Activated CD4-positive, alpha-beta T cell treated with anti-CD3 and anti-CD28 coated beads for 36 hours (primary cell): ENCODE measurements around the gene TMEM139. TPM values are rescaled to one million over a fixed set of nuclear protein-coding genes. Genes with fewer than 3 reads are reported as not detected.

Experiments used
- ATAC-seq: fragments of 200-7000 bp; cut with Tn5 transposase; one replicate; pipeline ENCODE4 v1.10.0; 2021; ENCODE audit warnings: mild to moderate bottlenecking, moderate library complexity
- CTCF ChIA-PET: fragments of 350-600 bp; sonication (Branson Sonifier 250); formaldehyde crosslinking; loops from one replicate; lab custom pipeline; 2021; ENCODE audit warnings: antibody characterized with exemption; lab: Charles Lee
- POLR2A ChIA-PET: fragments of 350-600 bp; sonication (Branson Sonifier 250); formaldehyde crosslinking; loops from one replicate; lab custom pipeline; 2021; ENCODE audit warnings: antibody characterized with exemption, inconsistent platforms; lab: Charles Lee
- DNase-seq: peaks from one replicate; pipeline ENCODE4 v3.0.0-alpha.2; 2020
- H3K27ac Mint-ChIP-seq: one replicate; pipeline ENCODE4 v1.8.0; 2021; ENCODE audit warnings: mixed read lengths
- H3K27me3 Mint-ChIP-seq: one replicate; pipeline ENCODE4 v1.8.0; 2021; ENCODE audit warnings: mixed read lengths
- H3K36me3 Mint-ChIP-seq: one replicate; pipeline ENCODE4 v1.8.0; 2021; ENCODE audit warnings: low read depth, mixed read lengths
- H3K4me1 Mint-ChIP-seq: one replicate; pipeline ENCODE4 v1.8.0; 2021; ENCODE audit warnings: mixed read lengths
- H3K4me3 Mint-ChIP-seq: one replicate; pipeline ENCODE4 v1.8.0; 2021; ENCODE audit warnings: mild to moderate bottlenecking, moderate library complexity, mixed read lengths
- H3K9me3 Mint-ChIP-seq: one replicate; pipeline ENCODE4 v1.8.0; 2021; ENCODE audit warnings: low read depth, mixed read lengths
- intact Hi-C, 2 experiments: fragments of 100-400 bp; cut with DNase I in 1 of 2; cut with micrococcal nuclease in 1 of 2; formaldehyde crosslinking; loops; one replicate each; pipeline versions ENCODE4 v1.14.2 to v1.15.1; 2022 to 2024; cut with DNase I, micrococcal nuclease
- total RNA-seq, 2 experiments: library from RNA; stranded (reverse); gene quantifications; one replicate each; pipeline ENCODE4 v1.2.3, GENCODE V29; 2021

TMEM139 gene
- total RNA-seq, 2 experiments from 2014 or later, result 1.2 to 2.3 TPM

DNA sequence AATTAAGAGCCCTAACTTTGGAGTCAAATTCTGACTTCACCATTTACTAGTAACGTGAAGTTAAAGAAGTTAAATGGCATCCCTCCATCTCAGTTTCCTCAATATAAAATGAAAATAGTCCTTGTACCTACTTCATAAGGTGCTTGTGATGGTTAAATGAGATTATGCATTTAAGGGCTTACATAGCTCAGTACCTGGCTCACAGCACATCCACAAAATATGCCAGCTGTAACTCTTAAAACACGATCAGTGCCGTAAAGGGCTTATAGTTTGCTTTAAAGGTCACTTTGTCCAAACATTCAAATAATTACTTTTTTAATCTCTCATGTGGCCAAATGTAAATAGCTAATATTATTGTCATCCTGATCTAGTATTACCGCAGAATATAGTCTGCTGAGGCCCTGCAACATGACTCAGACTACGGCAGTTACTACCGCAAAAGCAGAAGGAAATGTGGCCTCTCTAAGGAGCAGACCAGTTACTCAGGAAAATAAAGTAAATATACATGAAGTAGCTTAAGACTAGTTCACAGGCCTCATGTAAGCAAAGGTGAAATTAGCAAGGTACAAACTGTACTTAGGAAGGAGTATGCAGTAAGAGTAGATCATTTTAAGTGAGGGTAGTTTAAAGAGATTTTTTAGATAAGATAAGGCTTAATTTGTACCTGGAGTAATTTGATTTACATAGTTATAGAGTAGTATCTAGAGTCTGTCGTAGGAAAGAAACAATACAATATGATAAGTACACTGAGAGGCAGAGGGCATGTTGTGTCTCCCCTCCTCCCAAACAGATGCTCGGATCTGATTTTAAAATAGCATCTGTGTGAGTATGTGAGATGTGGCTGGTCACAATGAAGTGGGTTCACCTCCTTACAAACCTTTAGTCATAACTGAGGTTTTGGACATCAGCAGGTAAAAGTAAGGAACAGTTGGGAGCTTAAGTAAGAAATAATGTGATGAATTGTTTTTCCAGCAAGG is 16.5 kb downstream of the TMEM139 start:
- peaks cover 30% of the 10 kb centered on the region for H3K4me1 Mint-ChIP-seq
- peak overlapping the region; percentile 63 for H3K27ac Mint-ChIP-seq
- no peak overlapping the region for H3K4me3 Mint-ChIP-seq
- peaks cover 81% of the 10 kb centered on the region for H3K36me3 Mint-ChIP-seq
- H3K9me3 Mint-ChIP-seq, result no peaks in the 10 kb centered on the region
- H3K27me3 Mint-ChIP-seq, result no peaks in the 10 kb centered on the region
- intact Hi-C loops, result loop anchor here in 1 of 2 experiments (1.0 kb wide), 1 partner anchor 61 kb away; no protein-coding TSS in a partner anchor
- no peak for ATAC-seq
- DNase-seq, result no peak
- ChIA-PET POLR2A (interaction anchor here (3.6 kb wide), 1 partner anchor 61 kb away, joined by 11 read pairs; no protein-coding TSS in a partner anchor), CTCF (interaction anchor here (0.7 to 13.9 kb wide), 8 partner anchors 9 to 302 kb away, joined by 3 to 182 read pairs (median 8); partner anchors contain the start of genes CASP2 and GSTK1)

DNA sequence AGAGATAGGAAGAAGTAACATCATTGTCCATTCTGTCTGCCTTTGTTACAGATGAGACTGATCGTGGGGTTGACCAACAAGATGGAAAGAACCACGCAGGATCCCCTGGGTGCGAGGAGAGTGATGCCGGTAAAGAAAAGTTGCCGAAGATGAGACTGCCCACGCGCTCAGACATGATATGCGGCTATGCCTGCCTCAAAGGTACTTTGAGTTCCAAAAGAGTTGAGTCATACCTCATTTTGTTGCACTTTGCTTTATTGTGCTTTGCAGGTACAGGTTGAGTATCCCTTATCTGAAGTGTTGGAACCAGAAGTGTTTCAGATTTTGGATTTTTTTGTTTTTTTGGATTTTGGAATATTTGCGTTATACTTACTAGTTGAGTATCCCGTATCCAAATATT is 19.0 kb downstream of the TMEM139 start:
- DNase-seq, result no peak
- no peak overlapping the region for H3K4me3 Mint-ChIP-seq
- peaks cover 37% of the 10 kb centered on the region for H3K4me1 Mint-ChIP-seq
- ChIA-PET CTCF (interaction anchor here (1.4 to 4.8 kb wide), 2 partner anchors 54 to 64 kb away, joined by 6 to 44 read pairs; no protein-coding TSS in a partner anchor), POLR2A (no interaction called here)
- H3K27me3 Mint-ChIP-seq, result no peaks in the 10 kb centered on the region
- H3K27ac Mint-ChIP-seq, result no peak overlapping the region
- no peaks in the 10 kb centered on the region for H3K9me3 Mint-ChIP-seq
- ATAC-seq, result no peak
- intact Hi-C loops, result no loop called here
- H3K36me3 Mint-ChIP-seq, result peaks cover 84% of the 10 kb centered on the region

DNA sequence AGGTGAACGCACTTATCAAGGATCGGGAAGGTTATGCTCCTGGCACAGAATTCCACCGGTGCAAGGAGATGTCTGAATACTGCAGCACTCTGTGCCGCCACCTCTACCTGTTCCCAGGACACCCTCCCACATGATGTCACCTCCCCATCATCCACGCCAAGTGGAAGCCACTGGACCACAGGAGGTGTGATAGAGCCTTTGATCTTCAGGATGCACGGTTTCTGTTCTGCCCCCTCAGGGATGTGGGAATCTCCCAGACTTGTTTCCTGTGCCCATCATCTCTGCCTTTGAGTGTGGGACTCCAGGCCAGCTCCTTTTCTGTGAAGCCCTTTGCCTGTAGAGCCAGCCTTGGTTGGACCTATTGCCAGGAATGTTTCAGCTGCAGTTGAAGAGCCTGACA is 20.2 kb downstream of the TMEM139 start:
- peaks cover 42% of the 10 kb centered on the region for H3K4me1 Mint-ChIP-seq
- no peak overlapping the region for H3K4me3 Mint-ChIP-seq
- no peak for ATAC-seq

DNA sequence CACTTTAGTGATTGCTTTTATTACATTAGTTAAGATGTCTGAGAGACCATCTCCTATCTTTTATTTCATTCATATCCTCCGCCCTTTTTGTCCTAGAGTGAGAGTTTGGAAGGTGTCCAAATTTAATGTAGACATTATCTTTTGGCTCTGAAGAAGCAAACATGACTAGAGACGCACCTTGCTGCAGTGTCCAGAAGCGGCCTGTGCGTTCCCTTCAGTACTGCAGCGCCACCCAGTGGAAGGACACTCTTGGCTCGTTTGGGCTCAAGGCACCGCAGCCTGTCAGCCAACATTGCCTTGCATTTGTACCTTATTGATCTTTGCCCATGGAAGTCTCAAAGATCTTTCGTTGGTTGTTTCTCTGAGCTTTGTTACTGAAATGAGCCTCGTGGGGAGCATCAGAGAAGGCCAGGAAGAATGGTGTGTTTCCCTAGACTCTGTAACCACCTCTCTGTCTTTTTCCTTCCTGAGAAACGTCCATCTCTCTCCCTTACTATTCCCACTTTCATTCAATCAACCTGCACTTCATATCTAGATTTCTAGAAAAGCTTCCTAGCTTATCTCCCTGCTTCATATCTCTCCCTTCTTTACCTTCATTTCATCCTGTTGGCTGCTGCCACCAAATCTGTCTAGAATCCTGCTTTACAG is 20.8 kb downstream of the TMEM139 start:
- POLR2A ChIA-PET, result no interaction called here
- DNase-seq (peak; percentile 87), ATAC-seq (peak; percentile 85)
- Mint-ChIP-seq H3K4me3 (no peak overlapping the region), H3K27me3 (no peaks in the 10 kb centered on the region), H3K4me1 (peaks cover 48% of the 10 kb centered on the region), H3K9me3 (no peaks in the 10 kb centered on the region), H3K27ac (peak overlapping the region; percentile 52), H3K36me3 (peaks cover 80% of the 10 kb centered on the region)
- CTCF ChIA-PET, result interaction anchor here (0.6 to 4.8 kb wide), 15 partner anchors 9 to 97 kb away, joined by 3 to 44 read pairs (median 4); partner anchors contain the start of gene CLCN1
- intact Hi-C loops, result loop anchor here (1.0 to 5.0 kb wide), 2 partner anchors 65 to 112 kb away; no protein-coding TSS in a partner anchor

More for the DNA sequence above, 20.2 kb downstream of the TMEM139 start:
- intact Hi-C loops, result loop anchor here (1.0 to 5.0 kb wide), 2 partner anchors 65 to 112 kb away; no protein-coding TSS in a partner anchor
- peak overlapping the region; percentile 52 for H3K27ac Mint-ChIP-seq
- no peaks in the 10 kb centered on the region for H3K9me3 Mint-ChIP-seq
- H3K27me3 Mint-ChIP-seq, result no peaks in the 10 kb centered on the region
- ChIA-PET POLR2A (interaction anchor here (0.6 kb wide), 1 partner anchor 90 kb away, joined by 3 read pairs; no protein-coding TSS in a partner anchor), CTCF (interaction anchor here (0.6 to 4.8 kb wide), 12 partner anchors 9 to 98 kb away, joined by 3 to 44 read pairs (median 5); no protein-coding TSS in a partner anchor)
- peaks cover 86% of the 10 kb centered on the region for H3K36me3 Mint-ChIP-seq
- no peak for DNase-seq

DNA sequence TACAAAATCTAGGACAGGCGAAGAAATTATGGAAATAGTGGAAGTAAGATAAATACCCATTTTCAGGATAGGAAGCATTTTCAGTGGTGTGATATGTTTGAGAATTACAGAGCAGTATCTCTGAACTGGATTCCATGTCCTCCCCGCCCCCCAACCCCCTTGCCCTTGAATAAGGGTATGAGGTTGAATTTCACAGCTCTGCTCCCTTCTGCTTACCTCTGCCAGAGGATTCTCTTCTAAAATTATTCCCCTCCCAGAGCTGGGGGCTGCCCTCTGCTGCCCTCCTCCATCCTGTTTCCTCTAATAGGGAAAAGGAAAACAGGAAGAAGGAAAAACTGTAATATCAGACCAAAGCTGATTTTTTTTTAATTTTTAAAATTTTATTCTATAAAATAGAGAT is 23.9 kb downstream of the TMEM139 start:
- intact Hi-C loops, result loop anchor here in 1 of 2 experiments (5.0 kb wide), 1 partner anchor 109 kb away; no protein-coding TSS in a partner anchor
- H3K9me3 Mint-ChIP-seq, result no peaks in the 10 kb centered on the region
- H3K36me3 Mint-ChIP-seq, result peaks cover 54% of the 10 kb centered on the region
- POLR2A ChIA-PET, result interaction anchor here (0.7 to 2.5 kb wide), 3 partner anchors 15 to 68 kb away, joined by 3 to 9 read pairs (median 5); no protein-coding TSS in a partner anchor
- CTCF ChIA-PET, result interaction anchor here (0.5 to 3.1 kb wide), 9 partner anchors 8 to 705 kb away, joined by 3 to 26 read pairs (median 4); no protein-coding TSS in a partner anchor
- ATAC-seq (no peak), DNase-seq (no peak)
- H3K4me3 Mint-ChIP-seq, result no peak overlapping the region
- H3K27me3 Mint-ChIP-seq, result no peaks in the 10 kb centered on the region
- H3K27ac Mint-ChIP-seq, result peak overlapping the region; percentile 2
- peaks cover 48% of the 10 kb centered on the region for H3K4me1 Mint-ChIP-seq

DNA sequence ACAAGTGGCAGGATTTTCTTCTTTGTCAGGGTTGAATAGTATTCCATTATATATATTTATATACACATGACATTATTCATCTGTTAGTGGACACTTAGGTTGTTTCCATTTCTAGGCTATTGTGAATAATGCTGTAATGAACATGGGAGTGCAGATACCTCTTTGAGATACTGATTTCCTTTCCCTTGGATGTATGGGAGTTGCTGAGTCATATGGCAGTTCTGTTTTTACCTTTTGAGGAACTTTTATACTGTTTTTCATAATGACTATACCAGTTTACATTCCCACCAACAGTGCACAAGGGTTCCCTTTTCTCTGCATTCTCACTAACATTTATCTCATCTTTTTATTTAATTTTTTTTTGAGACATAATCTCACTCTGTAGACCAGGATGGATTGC is 29.4 kb downstream of the TMEM139 start:
- H3K4me3 Mint-ChIP-seq, result no peak overlapping the region
- no peak overlapping the region for H3K27ac Mint-ChIP-seq
- no peak for ATAC-seq
- peaks cover 8% of the 10 kb centered on the region for H3K36me3 Mint-ChIP-seq
- H3K4me1 Mint-ChIP-seq, result peaks cover 18% of the 10 kb centered on the region
- CTCF ChIA-PET, result no interaction called here
- POLR2A ChIA-PET, result no interaction called here
- H3K27me3 Mint-ChIP-seq, result no peaks in the 10 kb centered on the region
- DNase-seq, result no peak
- H3K9me3 Mint-ChIP-seq, result no peaks in the 10 kb centered on the region
- intact Hi-C loops, result no loop called here

DNA sequence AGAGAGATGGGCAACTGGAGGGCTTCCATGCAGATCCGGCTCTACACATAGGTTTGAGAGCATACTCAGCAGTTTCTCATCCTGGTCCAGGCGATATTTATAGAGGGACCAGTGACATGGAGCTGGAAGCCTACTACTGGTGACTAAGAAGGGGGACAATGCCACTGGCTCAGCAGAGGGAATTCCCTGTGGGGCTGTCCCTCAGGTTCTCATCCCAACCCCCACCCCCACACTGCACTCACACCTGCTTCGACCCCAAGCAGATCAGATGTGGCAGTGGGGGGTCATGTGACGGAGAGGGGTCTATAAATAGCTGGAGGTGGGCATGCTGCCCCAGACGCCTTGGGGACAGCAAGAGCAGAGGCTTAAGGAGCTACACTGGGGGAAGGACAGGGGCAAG is 31.0 kb downstream of the TMEM139 start, which contains the start of gene CLCN1:
CLCN1 (plus strand) TSS at position 336 of the 400 bp plus-strand sequence. CDS start 102 bp downstream, outside the sequence.
- Mint-ChIP-seq H3K27me3 (no peaks in the 10 kb centered on the region), H3K9me3 (no peaks in the 10 kb centered on the region), H3K4me3 (no peak within 1 kb of the TSS), H3K4me1 (peaks cover 2% of the 10 kb centered on the region), H3K36me3 (no peaks in the 10 kb centered on the region), H3K27ac (no peak within 1 kb of the TSS)
- CTCF ChIA-PET, result interaction anchor here (0.7 to 1.3 kb wide), 3 partner anchors 10 to 75 kb away, joined by 3 read pairs; no protein-coding TSS in a partner anchor
- ATAC-seq (no peak), DNase-seq (no peak)
- POLR2A ChIA-PET, result no interaction called here
- intact Hi-C loops, result no loop called here

DNA sequence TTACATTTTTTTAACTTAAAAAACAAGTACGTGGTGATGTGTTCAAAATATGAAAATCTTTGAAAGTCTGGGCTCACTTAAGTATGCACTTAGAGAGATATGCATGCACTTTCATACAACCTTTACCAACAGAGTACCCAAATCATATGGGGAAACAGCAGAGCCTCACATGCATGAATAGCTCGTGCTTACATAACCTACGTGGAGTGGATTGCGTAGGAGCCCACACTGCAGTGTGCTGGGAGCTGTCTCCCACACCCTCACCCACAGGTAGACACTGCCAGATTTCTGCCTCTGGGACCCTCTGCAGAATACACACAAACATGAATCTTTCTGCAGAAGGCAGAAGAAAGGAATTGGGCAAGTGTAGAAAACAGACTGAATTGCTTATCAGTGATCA is 31.7 kb downstream of the TMEM139 start:
- no peak overlapping the region for H3K4me3 Mint-ChIP-seq
- no peaks in the 10 kb centered on the region for H3K27me3 Mint-ChIP-seq
- intact Hi-C loops, result no loop called here
- H3K36me3 Mint-ChIP-seq, result no peaks in the 10 kb centered on the region
- CTCF ChIA-PET, result interaction anchor here (0.7 to 0.9 kb wide), 3 partner anchors 11 to 20 kb away, joined by 3 read pairs; no protein-coding TSS in a partner anchor
- no peaks in the 10 kb centered on the region for H3K4me1 Mint-ChIP-seq
- H3K27ac Mint-ChIP-seq, result no peak overlapping the region
- ATAC-seq (no peak), DNase-seq (no peak)
- POLR2A ChIA-PET, result interaction anchor here (0.6 kb wide), 1 partner anchor 10 kb away, joined by 3 read pairs; no protein-coding TSS in a partner anchor
- no peaks in the 10 kb centered on the region for H3K9me3 Mint-ChIP-seq

DNA sequence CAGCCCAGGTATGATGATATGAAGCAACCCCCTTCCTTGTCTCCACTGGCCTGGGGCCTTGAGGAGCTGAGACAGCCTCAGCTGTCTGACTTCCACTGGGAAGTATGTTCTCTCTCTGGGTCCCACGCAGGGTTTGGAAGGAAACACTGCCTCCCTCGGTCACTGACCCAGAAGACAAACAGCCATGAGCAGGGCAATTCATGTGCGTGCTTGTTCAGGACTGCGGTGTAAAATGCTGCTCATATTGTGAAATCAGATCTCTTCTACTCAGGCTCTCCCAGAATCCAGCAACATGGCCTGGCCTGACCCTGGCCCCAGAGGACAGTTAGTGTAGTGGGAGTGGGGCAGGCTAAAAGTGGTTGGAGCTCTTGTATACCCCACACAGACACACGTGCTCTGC is 33.9 kb downstream of the TMEM139 start:
- no peak overlapping the region for H3K27ac Mint-ChIP-seq
- no peaks in the 10 kb centered on the region for H3K4me1 Mint-ChIP-seq
- no peak for DNase-seq
- POLR2A ChIA-PET, result no interaction called here
- intact Hi-C loops, result no loop called here
- ATAC-seq, result no peak
- H3K9me3 Mint-ChIP-seq, result no peaks in the 10 kb centered on the region
- CTCF ChIA-PET, result interaction anchor here (0.5 to 1.0 kb wide), 2 partner anchors 10 to 98 kb away, joined by 3 to 4 read pairs; no protein-coding TSS in a partner anchor
- no peaks in the 10 kb centered on the region for H3K27me3 Mint-ChIP-seq
- H3K36me3 Mint-ChIP-seq, result no peaks in the 10 kb centered on the region
- no peak overlapping the region for H3K4me3 Mint-ChIP-seq

DNA sequence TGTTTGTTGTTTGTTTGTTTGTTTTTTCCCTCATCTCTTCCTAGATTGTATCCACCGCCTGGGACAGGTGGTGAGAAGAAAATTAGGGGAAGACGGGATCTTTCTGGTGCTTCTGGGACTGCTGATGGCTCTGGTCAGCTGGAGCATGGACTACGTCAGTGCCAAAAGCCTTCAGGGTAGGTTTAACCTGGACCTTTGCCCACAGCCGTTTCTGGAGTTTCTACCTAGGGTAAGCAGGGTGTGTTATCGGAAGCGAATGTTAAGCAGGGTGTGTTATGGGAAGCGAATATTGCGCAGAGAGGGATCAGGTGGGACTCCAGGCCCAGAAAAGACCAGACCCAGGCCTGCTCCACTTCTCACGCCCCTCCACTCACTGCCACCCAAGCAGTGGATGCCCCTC is 35.9 kb downstream of the TMEM139 start:
- Mint-ChIP-seq H3K9me3 (no peaks in the 10 kb centered on the region), H3K36me3 (no peaks in the 10 kb centered on the region), H3K27me3 (no peaks in the 10 kb centered on the region), H3K4me1 (peaks cover 5% of the 10 kb centered on the region), H3K4me3 (no peak overlapping the region), H3K27ac (no peak overlapping the region)
- ChIA-PET CTCF (no interaction called here), POLR2A (no interaction called here)
- DNase-seq (no peak), ATAC-seq (no peak)
- intact Hi-C loops, result no loop called here
